ENCODE results near the gene ATRN. TPM values are rescaled to one million over a fixed set of nuclear protein-coding genes. Genes with fewer than 3 reads are reported as not detected.
"Not testable (repeated sequence)": the region's sequence is repeated elsewhere in the genome, so short reads cannot be mapped to it uniquely, and the experiment has no call there.

Gene ATRN
- total RNA-seq, 1 donor from 2014 or later = 50.2 TPM

GRCh38 chr20:3532089-3532615 is 61.3 kb downstream of the ATRN start:
- peaks cover 4% of the 10 kb centered on the region for H3K36me3 Mint-ChIP-seq (ENCODE audit: unreplicated experiment)
- H3K4me3 Mint-ChIP-seq (ENCODE audit: unreplicated experiment) = no peak overlapping the region
- no peaks in the 10 kb centered on the region for H3K9me3 Mint-ChIP-seq (ENCODE audit: unreplicated experiment)
- TF ChIP-seq CTCF (IDR thresholded peaks at IDR 0.05) = no peak
- no peak overlapping the region for H3K27ac Mint-ChIP-seq (ENCODE audit: unreplicated experiment)
- no peaks in the 10 kb centered on the region for H3K27me3 Mint-ChIP-seq (ENCODE audit: unreplicated experiment)
- DNase-seq (ENCODE audit: extremely low spot score, unreplicated experiment) = no peak
- peaks cover 4% of the 10 kb centered on the region for H3K4me1 Mint-ChIP-seq (ENCODE audit: unreplicated experiment)

GRCh38 chr20:3537733-3538132 is 66.9 kb downstream of the ATRN start:
- H3K9me3 Mint-ChIP-seq (ENCODE audit: unreplicated experiment); H3K36me3 Mint-ChIP-seq (ENCODE audit: unreplicated experiment); H3K27ac Mint-ChIP-seq (ENCODE audit: unreplicated experiment); H3K4me1 Mint-ChIP-seq (ENCODE audit: unreplicated experiment); H3K27me3 Mint-ChIP-seq (ENCODE audit: unreplicated experiment); H3K4me3 Mint-ChIP-seq (ENCODE audit: unreplicated experiment); DNase-seq (ENCODE audit: extremely low spot score, unreplicated experiment): not testable (repeated sequence)

- peaks cover 10% of the 10 kb centered on the region for H3K36me3 Mint-ChIP-seq (ENCODE audit: unreplicated experiment)
- DNase-seq (ENCODE audit: extremely low spot score, unreplicated experiment) = no peak
Measured at GRCh38 chr20:3539311-3540107, 68.7 kb downstream of the ATRN start.

GRCh38 chr20:3541887-3542721 is 71.3 kb downstream of the ATRN start:
- Mint-ChIP-seq H3K27me3 (ENCODE audit: unreplicated experiment) (no peaks in the 10 kb centered on the region), H3K4me3 (ENCODE audit: unreplicated experiment) (no peak overlapping the region), H3K27ac (ENCODE audit: unreplicated experiment) (no peak overlapping the region), H3K36me3 (ENCODE audit: unreplicated experiment) (peaks cover 6% of the 10 kb centered on the region), H3K4me1 (ENCODE audit: unreplicated experiment) (no peaks in the 10 kb centered on the region), H3K9me3 (ENCODE audit: unreplicated experiment) (no peaks in the 10 kb centered on the region)
- DNase-seq (ENCODE audit: extremely low spot score, unreplicated experiment) = no peak
- TF ChIP-seq CTCF (IDR thresholded peaks at IDR 0.05) = no peak

More at GRCh38 chr20:3539311-3540107, 68.7 kb downstream of the ATRN start:
- Mint-ChIP-seq H3K4me3 (ENCODE audit: unreplicated experiment) (no peak overlapping the region), H3K27me3 (ENCODE audit: unreplicated experiment) (no peaks in the 10 kb centered on the region), H3K9me3 (ENCODE audit: unreplicated experiment) (no peaks in the 10 kb centered on the region), H3K4me1 (ENCODE audit: unreplicated experiment) (no peaks in the 10 kb centered on the region), H3K27ac (ENCODE audit: unreplicated experiment) (no peak overlapping the region)
- no peak for TF ChIP-seq CTCF (IDR thresholded peaks at IDR 0.05)

GRCh38 chr20:3543901-3544507 is 73.2 kb downstream of the ATRN start:
- Mint-ChIP-seq H3K27ac (ENCODE audit: unreplicated experiment) (no peak overlapping the region), H3K4me3 (ENCODE audit: unreplicated experiment) (no peak overlapping the region), H3K9me3 (ENCODE audit: unreplicated experiment) (no peaks in the 10 kb centered on the region), H3K36me3 (ENCODE audit: unreplicated experiment) (peaks cover 5% of the 10 kb centered on the region), H3K4me1 (ENCODE audit: unreplicated experiment) (peaks cover 3% of the 10 kb centered on the region), H3K27me3 (ENCODE audit: unreplicated experiment) (no peaks in the 10 kb centered on the region)
- no peak for DNase-seq (ENCODE audit: extremely low spot score, unreplicated experiment)
- no peak for TF ChIP-seq CTCF (IDR thresholded peaks at IDR 0.05)

Measured in osteocyte (in vitro differentiated cells).